Measurements from ENCODE around the gene CAMSAP2. TPM values are rescaled to one million over a fixed set of nuclear protein-coding genes. Genes with fewer than 3 reads are reported as not detected.

CAMSAP2 gene
- total RNA-seq, 2 donors from 2014 or later, result 22.1 to 22.2 TPM

- Histone ChIP-seq H3K27me3 (ENCODE audit: control insufficient read depth, insufficient read depth, low read length, poor library complexity, severe bottlenecking) (no peaks in the 10 kb centered on the region), H3K4me3 (ENCODE audit: low read length) (no peak within 1 kb of the TSS), H3K9ac (ENCODE audit: extremely low read depth, low read length, poor library complexity, severe bottlenecking) (no peak within 1 kb of the TSS), H3K4me1 (ENCODE audit: control insufficient read depth, insufficient read depth, low read length) (no peaks in the 10 kb centered on the region), H3K9me3 (ENCODE audit: control insufficient read depth, low read length) (no peaks in the 10 kb centered on the region), H3K27ac (ENCODE audit: low read depth, low read length) (no peak within 1 kb of the TSS), H3K36me3 (ENCODE audit: control insufficient read depth, insufficient read depth, low read length) (no peaks in the 10 kb centered on the region)
- H3K27me3 Mint-ChIP-seq (ENCODE audit: insufficient read depth), result peaks cover 19% of the 10 kb centered on the region
- H3K27ac Mint-ChIP-seq, result no peak within 1 kb of the TSS
- H3K36me3 Mint-ChIP-seq (ENCODE audit: low read depth), result no peaks in the 10 kb centered on the region
- no peaks in the 10 kb centered on the region for H3K9me3 Mint-ChIP-seq
- 95 to 97% methylated on average over 15 to 23 of the region's 23 CpGs for WGBS, 2 experiments (ENCODE audit: insufficient coverage in 1 of 2, insufficient read length in 1 of 2)
- H3K4me1 Mint-ChIP-seq, result peaks cover 14% of the 10 kb centered on the region
- no peak within 1 kb of the TSS for H3K4me3 Mint-ChIP-seq
- DNase-seq, result no peak
- no peak for TF ChIP-seq CTCF (conservative IDR thresholded peaks at IDR 0.05)
These were observed 133.9 kb downstream of the CAMSAP2 start, which contains the start of gene GPR25 for GRCh38 chr1:200872446-200873115. Gene GPR25 (plus strand): TSS chr1:200872981. CDS start chr1:200873038, 57 bp downstream.

- H3K36me3 ChIP-seq (ENCODE audit: control insufficient read depth, insufficient read depth, low read length), result no peaks in the 10 kb centered on the region
- no peaks in the 10 kb centered on the region for H3K4me1 ChIP-seq (ENCODE audit: control insufficient read depth, insufficient read depth, low read length)
- H3K4me1 Mint-ChIP-seq, result peaks cover 14% of the 10 kb centered on the region
- peaks cover 19% of the 10 kb centered on the region for H3K27me3 Mint-ChIP-seq (ENCODE audit: insufficient read depth)
- no peaks in the 10 kb centered on the region for H3K27me3 ChIP-seq (ENCODE audit: control insufficient read depth, insufficient read depth, low read length, poor library complexity, severe bottlenecking)
- peak; percentile 61 for DNase-seq
- no peaks in the 10 kb centered on the region for H3K36me3 Mint-ChIP-seq (ENCODE audit: low read depth)
- no peak overlapping the region for H3K4me3 ChIP-seq (ENCODE audit: low read length)
- H3K9me3 ChIP-seq (ENCODE audit: control insufficient read depth, low read length), result no peaks in the 10 kb centered on the region
- WGBS, 2 experiments (ENCODE audit: insufficient coverage in 1 of 2, insufficient read length in 1 of 2), result 75 to 90% methylated on average over 27 to 61 of the region's 61 CpGs
- no peak overlapping the region for H3K27ac Mint-ChIP-seq
- H3K4me3 Mint-ChIP-seq, result no peak overlapping the region
- H3K9me3 Mint-ChIP-seq, result no peaks in the 10 kb centered on the region
- H3K27ac ChIP-seq (ENCODE audit: low read depth, low read length), result no peak overlapping the region
- H3K9ac ChIP-seq (ENCODE audit: extremely low read depth, low read length, poor library complexity, severe bottlenecking), result no peak overlapping the region
- TF ChIP-seq CTCF (conservative IDR thresholded peaks at IDR 0.05), result no peak
These were observed 134.5 kb downstream of the CAMSAP2 start for GRCh38 chr1:200873116-200873670.

- Histone ChIP-seq H3K4me3 (ENCODE audit: low read length) (no peak overlapping the region), H3K4me1 (ENCODE audit: control insufficient read depth, insufficient read depth, low read length) (no peaks in the 10 kb centered on the region), H3K36me3 (ENCODE audit: control insufficient read depth, insufficient read depth, low read length) (no peaks in the 10 kb centered on the region), H3K27me3 (ENCODE audit: control insufficient read depth, insufficient read depth, low read length, poor library complexity, severe bottlenecking) (no peaks in the 10 kb centered on the region), H3K9me3 (ENCODE audit: control insufficient read depth, low read length) (no peaks in the 10 kb centered on the region), H3K27ac (ENCODE audit: low read depth, low read length) (no peak overlapping the region), H3K9ac (ENCODE audit: extremely low read depth, low read length, poor library complexity, severe bottlenecking) (no peak overlapping the region)
- no peak for DNase-seq
- H3K4me1 Mint-ChIP-seq, result peaks cover 14% of the 10 kb centered on the region
- H3K27me3 Mint-ChIP-seq (ENCODE audit: insufficient read depth), result peaks cover 19% of the 10 kb centered on the region
- WGBS, 2 experiments (ENCODE audit: insufficient coverage in 1 of 2, insufficient read length in 1 of 2), result 68 to 89% methylated on average over 36 to 66 of the region's 66 CpGs
- no peaks in the 10 kb centered on the region for H3K36me3 Mint-ChIP-seq (ENCODE audit: low read depth)
- H3K9me3 Mint-ChIP-seq, result no peaks in the 10 kb centered on the region
- TF ChIP-seq CTCF (conservative IDR thresholded peaks at IDR 0.05), result no peak
- H3K27ac Mint-ChIP-seq, result no peak overlapping the region
- H3K4me3 Mint-ChIP-seq, result no peak overlapping the region
These were observed 135.1 kb downstream of the CAMSAP2 start for GRCh38 chr1:200873671-200874397.
